ENCODE results near the gene MDH2. TPM values are rescaled to one million over a fixed set of nuclear protein-coding genes. Genes with fewer than 3 reads are reported as not detected.

The MDH2 gene
- total and polyA plus RNA-seq, 2 of the 8 experiments (the other 6 are each of a cell fraction or from before 2014, with no cell fraction given), result 203 to 254 TPM

DNA sequence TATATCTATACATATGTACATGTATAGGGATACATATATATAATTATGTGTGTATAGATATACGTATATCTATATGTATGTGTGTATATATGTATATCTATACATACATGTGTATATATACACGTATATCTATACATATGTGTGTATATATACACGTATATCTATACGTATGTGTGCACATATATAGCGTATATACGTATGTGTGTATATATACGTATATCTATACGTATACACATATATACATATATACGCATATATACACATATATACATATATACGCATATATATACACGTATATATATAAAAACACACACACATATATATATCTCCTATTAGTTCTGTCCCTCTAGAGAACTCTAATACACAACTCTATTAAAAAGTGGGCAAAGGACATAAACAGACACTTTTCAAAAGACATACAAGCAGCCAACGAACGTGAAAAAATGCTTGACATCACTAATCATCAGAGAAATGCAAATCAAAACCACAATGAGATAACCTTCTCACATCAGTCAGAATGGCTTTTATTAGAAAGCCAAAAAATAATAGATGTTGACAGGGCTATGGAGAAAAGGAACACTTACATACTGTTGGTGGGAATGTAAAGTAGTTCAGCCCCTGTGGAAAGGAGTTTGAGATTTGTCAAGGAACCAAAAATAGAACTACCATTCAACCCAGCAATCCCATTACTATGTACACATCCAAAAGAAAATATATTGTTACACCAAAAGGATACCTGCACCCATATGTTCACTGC is 31.5 kb upstream of the MDH2 start:
- H3K56ac ChIP-seq (replicated peaks; ENCODE audit: insufficient read length, low read depth, low read length), result no peak overlapping the region
- H3K23ac ChIP-seq (ENCODE audit: insufficient read length), result no peak overlapping the region
- H4K8ac ChIP-seq (ENCODE audit: extremely low read depth, insufficient read depth, low read length), result no peak overlapping the region
- H2BK12ac ChIP-seq (ENCODE audit: low read depth, low read length), result no peak overlapping the region
- no peak overlapping the region for H2BK15ac ChIP-seq (ENCODE audit: low read length)
- H4K5ac ChIP-seq (ENCODE audit: insufficient read length, low read depth, low read length), result no peak overlapping the region
- H2BK5ac ChIP-seq (ENCODE audit: low read depth, low read length), result no peak overlapping the region
- 85 to 100% methylated on average over 1 to 13 of the region's 13 CpGs for WGBS, 2 experiments (ENCODE audit: extremely low coverage in 1 of 2, insufficient coverage in 1 of 2, insufficient read length in 1 of 2, insufficient replicate concordance in 2 of 2, low coverage in 1 of 2, low lambda C conversion rate in 2 of 2, missing lambda C conversion rate in 1 of 2)
- H3K4ac ChIP-seq (replicated peaks; ENCODE audit: insufficient read length, low read depth, low read length), result no peak overlapping the region
- no peak for DNase-seq (ENCODE audit: low read depth in 1 of 2, low spot score in 2 of 2)
- no peaks in the 10 kb centered on the region for H3K9me3 ChIP-seq (ENCODE audit: insufficient read depth in 2 of 2, low read depth in 1 of 2, low read length in 1 of 2)
- POLR2A ChIA-PET (ENCODE audit: partially characterized antibody), result interaction anchor here (0.7 kb wide), 1 partner anchor 66 kb away, joined by 3 read pairs; no protein-coding TSS in a partner anchor
- no peak overlapping the region for H3K18ac ChIP-seq (ENCODE audit: extremely low read depth, low read length)
- no peak for FAIRE-seq
- no peaks in the 10 kb centered on the region for H4K20me1 ChIP-seq (replicated peaks in 1 of 2; ENCODE audit: control insufficient read depth in 1 of 2, insufficient read depth in 2 of 2, low read length in 2 of 2)
- no peak overlapping the region for H3K14ac ChIP-seq (ENCODE audit: insufficient read length)
- H3K9ac ChIP-seq (replicated peaks in 1 of 4; ENCODE audit: extremely low read depth in 1 of 4, low read depth in 3 of 4, low read length in 3 of 4), result no peak overlapping the region
- H3K79me2 ChIP-seq (ENCODE audit: control insufficient read depth in 1 of 2, insufficient read depth in 2 of 2, low read length in 2 of 2), result no peaks in the 10 kb centered on the region
- no peak overlapping the region for H3K27ac ChIP-seq (ENCODE audit: low read depth, low read length)
- no peak overlapping the region for H2BK120ac ChIP-seq (replicated peaks; ENCODE audit: low read depth, low read length)
- no peaks in the 10 kb centered on the region for H3K27me3 ChIP-seq (replicated peaks in 1 of 4; ENCODE audit: control insufficient read depth in 3 of 4, extremely low read depth in 1 of 4, insufficient read depth in 3 of 4, low read length in 3 of 4)
- no peaks in the 10 kb centered on the region for H3K23me2 ChIP-seq (ENCODE audit: low read depth, low read length)
- no peak overlapping the region for H4K91ac ChIP-seq (replicated peaks; ENCODE audit: insufficient read length, low read length)
- H3K36me3 ChIP-seq (ENCODE audit: control insufficient read depth in 2 of 4, insufficient read depth in 4 of 4, low read length in 3 of 4), result no peaks in the 10 kb centered on the region; a peak in 2 of 8 replicates
- H2BK20ac ChIP-seq (ENCODE audit: low read length), result no peak overlapping the region
- no peaks in the 10 kb centered on the region for H3K79me1 ChIP-seq (ENCODE audit: low read depth, low read length)
- no peak overlapping the region for H3K4me2 ChIP-seq (ENCODE audit: insufficient read depth in 1 of 2, low read depth in 2 of 2, low read length in 2 of 2)
- H2AK5ac ChIP-seq (ENCODE audit: low read depth, low read length), result no peak overlapping the region
- no peaks in the 10 kb centered on the region for H3K4me1 ChIP-seq (replicated peaks in 1 of 4; ENCODE audit: control insufficient read depth in 3 of 4, insufficient read depth in 4 of 4, low read length in 3 of 4)
- H2AFZ ChIP-seq (ENCODE audit: low read length), result no peak overlapping the region
- no peak overlapping the region for H3K4me3 ChIP-seq (ENCODE audit: extremely low read depth in 1 of 4, insufficient read depth in 2 of 4, low read depth in 3 of 4, low read length in 4 of 4)
- CTCF ChIA-PET (ENCODE audit: partially characterized antibody), result interaction anchor here (1.3 to 5.3 kb wide), 2 partner anchors 24 to 147 kb away, joined by 4 to 41 read pairs; partner anchors contain the start of gene TMEM120A
- TF ChIP-seq JUND (IDR thresholded peaks at IDR 0.05; ENCODE audit: low read length) (no peak), RNF2 (IDR thresholded peaks at IDR 0.05; ENCODE audit: borderline replicate concordance, low read depth, low read length, missing control alignments, poor library complexity, severe bottlenecking) (no peak), CHD1 (IDR thresholded peaks at IDR 0.05; ENCODE audit: low read depth, low read length) (no peak), SP2 (IDR thresholded peaks at IDR 0.05; ENCODE audit: low read length) (no peak), ASH2L (IDR thresholded peaks at IDR 0.05; ENCODE audit: low read length) (no peak), HDAC2 (IDR thresholded peaks at IDR 0.05; ENCODE audit: borderline replicate concordance in 1 of 2, low read depth in 2 of 2, low read length in 2 of 2) (no peak), POLR2A (IDR thresholded peaks at IDR 0.05; ENCODE audit: control extremely low read depth in 1 of 2, low read depth in 2 of 2, low read length in 2 of 2) (no peak), MAFK (IDR thresholded peaks at IDR 0.05; ENCODE audit: low read depth, low read length) (no peak), USF2 (IDR thresholded peaks at IDR 0.05; ENCODE audit: low read length) (no peak), FOSL1 (IDR thresholded peaks at IDR 0.05; ENCODE audit: insufficient read depth, low read depth, low read length) (no peak), SP4 (IDR thresholded peaks at IDR 0.05; ENCODE audit: low read length) (no peak), ZNF274 (IDR thresholded peaks at IDR 0.05; ENCODE audit: borderline replicate concordance, extremely low read depth, low read length) (no peak)
